Small intestine (tissue), 7 donors: ENCODE data around the gene PLEKHG4B. TPM values are rescaled to one million over a fixed set of nuclear protein-coding genes. Genes with fewer than 3 reads are reported as not detected.
A peak's percentile ranks its signal among the peaks of the same experiment; 100 is the strongest.

Experiments
- DNase-seq, 2 donors: peaks; one replicate each; pipeline versions ENCODE4 v3.0.0 to v3.0.0-alpha.2; 2013
- FAIRE-seq: peaks from 2 replicates; lab custom pipeline; 2012; peaks lifted over from hg19 to GRCh38; lab: Jason Lieb, UNC
- H3K27ac ChIP-seq, 3 donors: one replicate each; pipeline ENCODE4 v1.5.1; 2013; ENCODE audit warnings: low read length in 2 of 3, mild to moderate bottlenecking in 2 of 3, control low read depth in 1 of 3, inconsistent platforms in 1 of 3, low read depth in 1 of 3, moderate library complexity in 1 of 3
- H3K27me3 ChIP-seq, 3 donors: one replicate each; pipeline ENCODE4 v1.6.1; 2013; ENCODE audit warnings: low read length in 3 of 3, inconsistent platforms in 1 of 3; ENCODE audit not compliant: control insufficient read depth in 3 of 3, insufficient read depth in 3 of 3
- H3K36me3 ChIP-seq, 3 donors: one replicate each; pipeline ENCODE4 v1.6.1; 2013; ENCODE audit warnings: low read length in 3 of 3, inconsistent platforms in 1 of 3, low read depth in 1 of 3, mild to moderate bottlenecking in 1 of 3, moderate library complexity in 1 of 3; ENCODE audit not compliant: control insufficient read depth in 3 of 3, insufficient read depth in 2 of 3
- H3K4me1 ChIP-seq, 3 donors: one replicate each; pipeline ENCODE4 v1.6.1; 2013; ENCODE audit warnings: low read length in 2 of 3, inconsistent platforms in 1 of 3, low read depth in 1 of 3, mild to moderate bottlenecking in 1 of 3, moderate library complexity in 1 of 3; ENCODE audit not compliant: control insufficient read depth in 3 of 3, insufficient read depth in 2 of 3
- H3K4me3 ChIP-seq, 3 donors: one replicate each; pipeline ENCODE4 v1.5.1; 2013; ENCODE audit warnings: low read length in 3 of 3, control low read depth in 1 of 3, inconsistent platforms in 1 of 3, low read depth in 1 of 3, mild to moderate bottlenecking in 1 of 3, moderate library complexity in 1 of 3
- H3K9me3 ChIP-seq, 2 donors: one replicate each; pipeline ENCODE4 v1.6.1; 2013; ENCODE audit warnings: low read depth in 1 of 2, low read length in 1 of 2; ENCODE audit not compliant: control insufficient read depth in 2 of 2, insufficient read depth in 1 of 2
- WGBS, 3 donors: extraction: QIAGEN DNeasy Blood & Tissue Kit; methylation state at CpG; one replicate each; pipeline ENCODE4 v1.1.7; 2013; 5-methylcytosine and 5-hydroxymethylcytosine counted together
- polyA plus RNA-seq, 4 donors: library from polyadenylated mRNA; stranded (reverse) in 3 of 4; unstranded in 1 of 4; fragments of 200-250 nt in 3 of 4; fragments of 120-200 nt in 1 of 4; gene quantifications; one replicate each; pipeline versions ENCODE4 v1.2.1 to v1.2.3, GENCODE V29; 2013
- donor health status: healthy with polysubstance abuse.
- donor health status: control.
- donor health status: control.
- donor health status: Bipolar disorder and iron deficiency.
- donor health status: healthy.

The PLEKHG4B gene
- polyA plus RNA-seq, 4 donors = 0.01 to 0.44 TPM; not detected in 2

GRCh38 chr5:145585-146323 lies 53.8 kb downstream of the PLEKHG4B start:
- Histone ChIP-seq H3K9me3 (peaks cover 0 to 4% of the 10 kb centered on the region in 2 donors), H3K27me3 (no peaks in the 10 kb centered on the region), H3K4me3 (no peak overlapping the region), H3K4me1 (no peaks in the 10 kb centered on the region), H3K36me3 (no peaks in the 10 kb centered on the region), H3K27ac (no peak overlapping the region)
- WGBS, 3 donors = 62 to 82% (median 80%) methylated on average over 7 of the region's 7 CpGs
- no peak for FAIRE-seq
- no peak for DNase-seq

DNA sequence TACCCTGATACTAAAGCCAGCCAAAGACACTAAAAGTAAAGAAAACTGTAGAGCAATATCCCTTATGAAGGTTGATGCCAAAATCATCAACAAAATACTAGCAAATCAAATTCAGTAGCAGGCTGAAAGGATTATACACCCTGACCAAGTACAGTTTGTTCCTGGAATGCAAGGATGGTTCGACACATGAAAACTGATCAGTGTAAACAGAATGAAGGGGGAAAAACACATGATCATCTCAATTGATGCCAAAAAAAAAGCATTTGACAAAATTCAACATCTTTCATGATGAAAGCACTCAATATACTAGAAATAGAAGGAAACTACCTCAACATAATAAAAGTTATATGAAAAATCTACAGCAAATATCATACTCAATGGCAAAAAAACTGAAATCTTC lies 55.8 kb downstream of the PLEKHG4B start:
- 93 to 97% (median 96%) methylated on average over 1 of the region's 1 CpG for WGBS, 3 donors
- H3K27ac ChIP-seq = no peak overlapping the region
- FAIRE-seq = no peak
- H3K4me3 ChIP-seq = no peak overlapping the region
- no peaks in the 10 kb centered on the region for H3K4me1 ChIP-seq
- H3K36me3 ChIP-seq = no peaks in the 10 kb centered on the region
- H3K9me3 ChIP-seq = peaks cover 0 to 4% of the 10 kb centered on the region in 2 donors
- DNase-seq = no peak
- H3K27me3 ChIP-seq = no peaks in the 10 kb centered on the region

GRCh38 chr5:149745-150485 lies 57.9 kb downstream of the PLEKHG4B start:
- WGBS, 3 donors = 62 to 71% (median 67%) methylated on average over 6 of the region's 6 CpGs
- DNase-seq (no peak), FAIRE-seq (no peak)
- peaks cover 0 to 4% of the 10 kb centered on the region in 2 donors for H3K9me3 ChIP-seq
- no peaks in the 10 kb centered on the region for H3K36me3 ChIP-seq
- H3K4me1 ChIP-seq = no peaks in the 10 kb centered on the region
- H3K27ac ChIP-seq = no peak overlapping the region
- no peaks in the 10 kb centered on the region for H3K27me3 ChIP-seq
- no peak overlapping the region for H3K4me3 ChIP-seq

- 80 to 87% (median 82%) methylated on average over 4 of the region's 4 CpGs for WGBS, 3 donors
- H3K4me3 ChIP-seq = no peak overlapping the region
- H3K36me3 ChIP-seq = no peaks in the 10 kb centered on the region
- peaks cover 0 to 4% of the 10 kb centered on the region in 2 donors for H3K9me3 ChIP-seq
- H3K27me3 ChIP-seq = no peaks in the 10 kb centered on the region
- H3K4me1 ChIP-seq = no peaks in the 10 kb centered on the region
- DNase-seq (no peak), FAIRE-seq (no peak)
- H3K27ac ChIP-seq = no peak overlapping the region
Measured at GRCh38 chr5:150746-151145, 58.8 kb downstream of the PLEKHG4B start.

- Histone ChIP-seq H3K27me3 (no peaks in the 10 kb centered on the region), H3K4me1 (no peaks in the 10 kb centered on the region), H3K9me3 (peaks cover 0 to 3% of the 10 kb centered on the region in 2 donors), H3K4me3 (no peak overlapping the region), H3K36me3 (no peaks in the 10 kb centered on the region), H3K27ac (no peak overlapping the region)
- FAIRE-seq = no peak
- 64 to 90% (median 89%) methylated on average over 6 of the region's 6 CpGs for WGBS, 3 donors
- DNase-seq = no peak
Measured at GRCh38 chr5:152077-152476, 60.1 kb downstream of the PLEKHG4B start.

DNA sequence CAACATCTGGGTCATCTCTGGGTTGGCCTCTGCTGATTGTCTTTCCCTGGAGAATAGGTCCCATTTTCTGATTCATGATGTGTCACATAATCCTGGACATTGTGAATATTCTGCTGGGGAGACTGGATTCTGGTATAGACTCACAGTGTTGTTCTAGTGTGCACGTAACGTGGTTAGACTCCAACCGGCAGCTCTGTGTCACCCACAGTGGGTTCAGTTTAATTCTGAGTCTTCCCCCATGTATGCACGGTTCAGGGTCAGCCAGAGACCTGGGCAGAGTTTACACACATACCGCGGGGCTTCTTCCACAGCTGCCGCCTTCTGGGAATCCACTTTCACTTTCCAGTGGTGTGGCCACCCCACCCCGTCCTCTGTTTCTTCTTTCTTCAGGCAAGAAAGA lies 61.3 kb downstream of the PLEKHG4B start:
- no peaks in the 10 kb centered on the region for H3K4me1 ChIP-seq
- WGBS, 3 donors = 13 to 58% (median 36%) methylated on average over 8 of the region's 8 CpGs
- H3K4me3 ChIP-seq = no peak overlapping the region
- no peak overlapping the region for H3K27ac ChIP-seq
- H3K9me3 ChIP-seq = no peaks in the 10 kb centered on the region
- FAIRE-seq (no peak), DNase-seq (peak in 1 of 2 donors; percentile 12)
- H3K27me3 ChIP-seq = no peaks in the 10 kb centered on the region
- H3K36me3 ChIP-seq = no peaks in the 10 kb centered on the region

DNA sequence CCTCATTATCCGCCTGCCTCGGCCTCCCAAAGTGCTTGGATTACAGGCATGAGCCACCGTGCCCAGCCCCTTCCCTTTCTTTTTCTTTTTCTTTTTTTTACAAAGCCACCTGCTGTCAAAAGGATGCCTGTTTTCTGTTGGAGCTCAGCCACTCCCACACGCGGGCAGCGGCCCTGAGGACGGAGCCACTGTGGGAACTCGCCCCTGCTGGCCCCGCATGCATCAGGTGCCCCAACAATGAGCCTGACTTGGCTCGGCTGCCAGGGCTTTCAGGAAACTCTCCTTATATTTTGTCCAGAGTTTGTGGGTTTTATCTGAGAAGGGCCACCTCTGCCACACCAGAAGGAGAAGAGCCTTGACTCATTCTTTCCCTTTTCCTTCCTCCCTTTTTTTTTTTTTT lies 62.3 kb downstream of the PLEKHG4B start:
- Histone ChIP-seq H3K27me3 (no peaks in the 10 kb centered on the region), H3K4me1 (no peaks in the 10 kb centered on the region), H3K4me3 (no peak overlapping the region), H3K27ac (no peak overlapping the region), H3K36me3 (no peaks in the 10 kb centered on the region), H3K9me3 (no peaks in the 10 kb centered on the region)
- FAIRE-seq = no peak
- WGBS, 3 donors = 43 to 75% (median 49%) methylated on average over 10 of the region's 10 CpGs
- no peak for DNase-seq

DNA sequence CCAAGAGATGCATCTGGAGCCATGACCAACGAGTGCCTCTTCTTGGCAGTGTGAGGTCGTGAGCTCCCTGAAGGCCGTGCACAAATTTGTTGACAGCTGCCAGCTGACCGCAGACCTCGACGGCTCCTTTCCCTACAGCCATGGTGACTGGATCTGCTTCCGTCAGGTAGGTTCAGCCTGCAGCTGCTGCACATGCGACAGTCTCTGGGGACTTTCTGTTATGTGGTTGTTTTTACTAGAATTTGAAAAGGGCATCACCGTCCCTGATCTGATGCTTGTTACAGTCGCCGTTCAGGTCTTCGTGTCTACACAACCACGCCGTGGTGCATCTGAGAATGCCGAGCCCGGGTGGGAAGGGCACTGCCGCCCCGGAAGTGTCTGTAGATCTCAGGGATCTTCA lies 62.9 kb downstream of the PLEKHG4B start:
- Histone ChIP-seq H3K36me3 (no peaks in the 10 kb centered on the region), H3K27me3 (no peaks in the 10 kb centered on the region), H3K4me3 (no peak overlapping the region), H3K4me1 (no peaks in the 10 kb centered on the region), H3K9me3 (no peaks in the 10 kb centered on the region), H3K27ac (no peak overlapping the region)
- FAIRE-seq (no peak), DNase-seq (no peak)
- WGBS, 3 donors = 83 to 91% (median 89%) methylated on average over 18 of the region's 18 CpGs
